Iris pigment epithelial cell (primary cell): ENCODE data around the gene DDX4.
"Not testable (repeated sequence)": the region's sequence is repeated elsewhere in the genome, so short reads cannot be mapped to it uniquely, and the experiment has no call there.

Experiments
- DNase-seq: peaks from one replicate; pipeline ENCODE4 v3.0.0-alpha.2; 2011; ENCODE audit warnings: low read depth

Gene DDX4

GRCh38 chr5:55737793-55738192 lies at the start of gene DDX4:
TSS of gene DDX4 (plus strand) at chr5:55738061. CDS start at chr5:55738964, 903 bp downstream.
- no peak for DNase-seq

GRCh38 chr5:55691265-55692105 lies 46.4 kb upstream of the DDX4 start:
- DNase-seq, result peak; percentile 57

- DNase-seq, result no peak
Observed at GRCh38 chr5:55692106-55692417, 45.8 kb upstream of the DDX4 start.

GRCh38 chr5:55692509-55692908 lies 45.4 kb upstream of the DDX4 start:
- no peak for DNase-seq

GRCh38 chr5:55694152-55694830 lies 43.6 kb upstream of the DDX4 start:
- peak; percentile 37 for DNase-seq

- not testable (repeated sequence) for DNase-seq
Observed at GRCh38 chr5:55696704-55697103, 41.2 kb upstream of the DDX4 start.

- DNase-seq, result no peak
Observed at GRCh38 chr5:55699041-55699688, 38.7 kb upstream of the DDX4 start.

GRCh38 chr5:55700745-55701144 lies 37.1 kb upstream of the DDX4 start:
- no peak for DNase-seq

- DNase-seq, result no peak
Observed at GRCh38 chr5:55701462-55702103, 36.3 kb upstream of the DDX4 start.

- no peak for DNase-seq
Observed at GRCh38 chr5:55702598-55703345, 35.1 kb upstream of the DDX4 start.

GRCh38 chr5:55706230-55706629 lies 31.6 kb upstream of the DDX4 start:
- DNase-seq, result no peak

GRCh38 chr5:55708732-55709131 lies 29.1 kb upstream of the DDX4 start:
- DNase-seq, result peak; percentile 23

GRCh38 chr5:55711507-55712022 lies 26.3 kb upstream of the DDX4 start:
- DNase-seq, result no peak

- peak; percentile 95 for DNase-seq
Observed at GRCh38 chr5:55712023-55712859, 25.6 kb upstream of the DDX4 start, which contains the start of gene SLC38A9. TSS of gene SLC38A9 (minus strand) at chr5:55712324. CDS start at chr5:55697958, 14,366 bp downstream.

GRCh38 chr5:55713871-55714270 lies 24.0 kb upstream of the DDX4 start:
- peak; percentile 23 for DNase-seq

GRCh38 chr5:55714339-55714738 lies 23.5 kb upstream of the DDX4 start:
- no peak for DNase-seq

- no peak for DNase-seq
Observed at GRCh38 chr5:55714749-55715148, 23.1 kb upstream of the DDX4 start.

- no peak for DNase-seq
Observed at GRCh38 chr5:55715519-55716078, 22.3 kb upstream of the DDX4 start.

GRCh38 chr5:55719026-55719425 lies 18.8 kb upstream of the DDX4 start:
- not testable (repeated sequence) for DNase-seq

- no peak for DNase-seq
Observed at GRCh38 chr5:55720188-55720703, 17.6 kb upstream of the DDX4 start.
